Effector CD4-positive, alpha-beta T cell (primary cell): ENCODE data around the gene RBP5.

ENCODE experiments used
- DNase-seq: peaks from one replicate; pipeline ENCODE4 v3.0.0-alpha.2; 2020
- total RNA-seq: gene quantifications from one replicate; lab custom pipeline; 2026; lab: John Stamatoyannopoulos, UW

Gene RBP5, protein sequence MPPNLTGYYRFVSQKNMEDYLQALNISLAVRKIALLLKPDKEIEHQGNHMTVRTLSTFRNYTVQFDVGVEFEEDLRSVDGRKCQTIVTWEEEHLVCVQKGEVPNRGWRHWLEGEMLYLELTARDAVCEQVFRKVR
- 1.1 reads per million for total RNA-seq

DNA sequence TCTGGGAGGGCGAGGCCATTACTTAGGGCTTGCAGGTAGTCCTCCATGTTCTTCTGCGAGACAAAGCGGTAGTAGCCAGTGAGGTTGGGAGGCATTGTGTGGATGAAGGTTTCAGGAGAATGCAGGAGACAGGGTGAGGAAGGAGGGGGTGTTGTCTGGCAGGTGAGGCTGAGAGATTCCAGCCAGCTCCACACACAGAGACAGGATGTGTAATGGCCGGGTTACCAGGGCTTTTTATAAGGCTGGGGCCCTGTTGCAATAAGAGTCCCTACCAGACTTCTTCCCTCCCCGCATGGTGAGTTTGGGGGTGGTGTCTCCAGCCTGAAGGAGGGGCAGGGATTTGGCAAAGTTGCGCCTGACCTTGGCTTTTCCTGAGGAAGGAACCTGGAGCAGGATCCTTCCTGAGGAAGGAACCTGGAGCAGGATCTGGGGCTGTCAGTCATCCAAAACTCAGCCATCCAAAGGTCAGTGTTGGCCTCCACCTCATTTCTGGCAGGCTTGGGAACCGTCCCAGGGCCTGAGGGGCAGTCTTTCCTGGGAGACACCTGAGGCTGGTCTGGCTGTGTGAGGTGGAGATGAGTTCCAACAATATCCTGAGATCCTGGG, at the start of gene RBP5:
Gene RBP5, minus strand, starts transcription at position 209 of the 606 bp plus-strand sequence. Its CDS starts 114 bp downstream, at position 95.
- no peak for DNase-seq

DNA sequence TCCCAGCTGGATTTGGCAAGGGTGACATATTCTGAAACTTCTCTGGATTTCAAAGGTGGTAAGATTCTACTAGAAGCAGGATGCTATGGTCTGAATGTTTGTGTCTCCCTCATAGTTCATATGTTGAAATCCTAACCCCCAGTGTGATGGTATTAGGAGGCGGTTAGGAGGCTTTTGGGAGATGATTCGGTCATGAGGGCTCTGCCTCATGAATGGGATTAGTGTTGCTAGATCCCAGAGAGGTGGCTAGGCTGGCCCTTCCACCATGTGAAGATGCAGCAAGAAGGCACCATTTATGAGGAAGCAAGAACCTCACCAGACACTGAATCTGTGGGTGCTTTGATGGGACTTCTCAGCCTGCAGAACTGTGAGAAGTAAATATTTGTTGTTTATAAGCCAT, 49.8 kb upstream of the RBP5 start:
- no peak for DNase-seq

DNA sequence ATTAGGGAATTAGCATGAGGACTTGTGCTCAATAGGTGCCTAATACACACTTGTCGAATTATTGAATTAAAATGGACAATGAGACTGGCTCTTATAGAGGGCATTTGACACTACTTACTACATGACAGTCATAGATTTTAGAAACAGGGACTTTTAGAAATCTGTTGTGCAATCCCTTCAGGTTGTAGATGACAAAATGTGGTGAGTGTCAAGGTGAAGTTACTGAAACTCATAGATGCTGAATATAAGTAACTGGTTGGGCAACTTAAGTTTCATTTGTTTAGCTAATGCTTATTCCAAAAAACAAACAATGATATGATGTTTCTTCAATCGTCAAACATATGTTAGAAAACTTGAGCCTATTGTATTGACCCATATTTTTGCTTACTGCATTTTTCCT, 47.9 kb upstream of the RBP5 start:
- DNase-seq: no peak

DNA sequence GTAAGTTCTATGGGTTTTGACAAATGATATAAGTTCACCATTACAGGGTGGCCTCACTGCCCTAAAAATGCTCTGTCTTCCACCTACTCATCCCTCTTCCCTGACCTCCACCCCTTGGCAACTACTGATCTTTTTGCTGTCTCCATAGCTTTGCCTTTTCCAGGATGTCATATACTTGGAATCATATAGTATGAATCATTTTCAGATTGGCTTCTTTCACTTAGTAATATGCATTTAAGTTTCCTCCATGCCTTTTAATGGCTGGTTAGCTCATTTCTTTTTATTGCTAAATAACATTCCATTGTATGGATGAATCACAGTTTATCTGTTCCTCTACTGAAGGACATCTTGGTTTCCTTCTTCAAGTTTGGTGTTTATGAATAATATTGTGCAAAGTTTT, 46.8 kb upstream of the RBP5 start:
- no peak for DNase-seq

DNA sequence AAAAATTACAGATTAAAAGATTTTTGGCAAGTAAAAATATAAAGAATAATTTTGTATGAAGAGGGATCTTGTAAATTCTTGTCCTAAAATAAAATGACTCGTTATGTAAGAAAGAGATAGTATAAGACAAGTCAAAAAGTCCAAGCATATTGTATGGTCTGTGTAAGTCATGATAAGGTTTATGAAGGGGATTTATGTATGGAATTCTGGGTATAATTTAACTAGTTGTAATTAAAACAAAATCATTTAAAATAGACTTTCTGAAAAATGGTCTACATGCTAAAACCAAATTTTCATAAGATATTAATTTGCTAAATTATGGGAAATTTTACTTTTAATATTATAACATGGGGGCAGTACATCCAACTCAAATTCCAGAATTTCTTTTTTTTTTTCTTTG, 43.2 kb upstream of the RBP5 start:
- no peak for DNase-seq

DNA sequence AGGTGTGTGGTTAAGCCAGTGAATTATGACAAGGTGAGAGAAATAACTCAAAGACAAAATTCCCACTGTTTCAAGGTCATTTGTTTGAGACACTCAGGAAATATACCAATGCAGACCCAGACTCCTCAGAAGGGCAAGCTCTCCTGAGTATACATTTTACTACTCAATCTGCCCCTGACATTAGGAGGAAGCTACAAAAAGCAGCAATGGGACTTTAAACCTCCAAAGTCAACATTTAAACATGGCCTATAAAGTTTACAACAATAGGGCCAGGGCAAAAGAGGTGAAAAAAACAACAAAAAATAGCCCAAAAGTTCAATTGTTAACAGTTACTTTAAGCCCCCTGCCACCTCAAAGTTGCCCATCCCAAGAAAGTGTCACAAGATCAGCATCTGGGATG, 41.3 kb upstream of the RBP5 start:
- DNase-seq: no peak

DNA sequence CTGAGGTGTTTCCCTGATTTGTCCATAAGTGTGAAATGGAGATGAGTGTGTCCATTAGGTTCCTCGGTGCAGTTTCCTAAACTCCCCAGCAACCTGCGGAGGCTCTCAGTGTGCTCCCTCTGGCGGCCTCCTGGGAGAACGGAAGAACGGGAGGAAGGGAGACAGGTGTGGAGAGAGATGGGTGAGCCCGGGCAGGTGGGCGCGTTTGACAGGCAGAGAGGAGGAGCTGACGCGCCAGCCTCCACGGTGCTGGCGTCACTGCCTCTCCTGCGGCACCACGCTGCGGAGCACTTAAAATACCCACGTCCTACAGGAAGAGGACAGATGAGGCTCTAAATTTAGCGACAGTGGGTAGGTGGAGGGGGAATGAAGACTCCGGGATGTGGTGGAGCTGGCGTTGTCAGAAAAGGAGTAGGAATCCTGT, 34.0 kb upstream of the RBP5 start:
- no peak for DNase-seq

DNA sequence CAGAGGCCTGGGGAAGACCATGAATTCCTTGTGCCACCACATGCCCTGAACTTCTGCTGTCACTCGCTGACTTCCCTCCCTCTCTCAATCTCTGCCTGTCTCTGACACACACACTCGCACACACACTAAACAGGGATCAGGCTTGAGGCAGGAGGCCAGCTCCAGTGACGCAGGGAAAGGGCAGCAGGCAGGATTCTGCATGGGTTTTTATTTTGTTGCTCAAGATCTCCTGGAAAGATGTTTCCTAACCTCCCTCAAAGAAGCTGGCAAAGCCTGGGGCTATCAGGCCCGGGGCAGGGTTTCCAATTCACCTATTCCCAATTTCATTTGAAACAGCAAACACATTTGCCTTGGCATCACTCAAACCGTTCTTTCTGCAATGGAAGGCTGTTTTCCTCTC, 33.1 kb upstream of the RBP5 start:
- DNase-seq: no peak

DNA sequence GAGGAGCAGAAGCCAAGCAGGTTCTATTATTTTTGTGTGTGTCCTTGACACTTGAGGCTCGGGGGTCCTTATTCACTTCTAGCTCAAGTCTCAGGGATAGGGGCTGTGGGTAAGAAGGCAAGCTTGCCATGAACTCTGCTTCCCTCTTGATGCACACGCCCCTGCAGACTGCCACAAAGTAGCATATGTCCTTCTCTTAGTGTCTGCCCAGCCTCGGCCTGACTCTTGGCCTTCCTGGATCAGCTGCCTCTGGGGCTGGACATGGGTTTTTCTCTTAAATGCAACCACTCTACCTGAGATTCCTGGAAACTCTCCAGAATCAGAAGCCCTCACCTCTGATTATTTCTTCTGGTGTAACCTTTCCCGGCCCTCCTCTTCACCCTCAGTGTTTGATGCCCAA, 32.6 kb upstream of the RBP5 start:
- DNase-seq: no peak

DNA sequence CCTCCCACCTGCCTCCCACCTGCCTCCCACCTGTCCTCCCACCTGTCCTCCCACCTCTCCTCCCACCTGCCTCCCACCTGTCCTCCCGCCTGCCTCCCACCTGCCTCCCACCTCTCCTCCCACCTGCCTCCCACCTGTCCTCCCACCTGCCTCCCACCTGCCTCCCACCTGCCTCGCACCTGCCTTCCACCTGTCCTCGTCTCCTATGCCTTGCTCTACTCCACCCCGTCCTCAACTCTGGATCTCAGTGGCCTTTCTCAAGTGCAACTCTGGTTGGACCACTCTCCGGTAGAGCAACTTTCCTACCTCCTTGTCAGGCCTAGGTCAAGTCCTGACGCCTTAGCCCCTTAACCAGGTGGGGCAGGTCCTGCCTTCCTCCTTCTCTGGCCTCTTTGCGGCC, 31.5 kb upstream of the RBP5 start:
- no peak for DNase-seq

DNA sequence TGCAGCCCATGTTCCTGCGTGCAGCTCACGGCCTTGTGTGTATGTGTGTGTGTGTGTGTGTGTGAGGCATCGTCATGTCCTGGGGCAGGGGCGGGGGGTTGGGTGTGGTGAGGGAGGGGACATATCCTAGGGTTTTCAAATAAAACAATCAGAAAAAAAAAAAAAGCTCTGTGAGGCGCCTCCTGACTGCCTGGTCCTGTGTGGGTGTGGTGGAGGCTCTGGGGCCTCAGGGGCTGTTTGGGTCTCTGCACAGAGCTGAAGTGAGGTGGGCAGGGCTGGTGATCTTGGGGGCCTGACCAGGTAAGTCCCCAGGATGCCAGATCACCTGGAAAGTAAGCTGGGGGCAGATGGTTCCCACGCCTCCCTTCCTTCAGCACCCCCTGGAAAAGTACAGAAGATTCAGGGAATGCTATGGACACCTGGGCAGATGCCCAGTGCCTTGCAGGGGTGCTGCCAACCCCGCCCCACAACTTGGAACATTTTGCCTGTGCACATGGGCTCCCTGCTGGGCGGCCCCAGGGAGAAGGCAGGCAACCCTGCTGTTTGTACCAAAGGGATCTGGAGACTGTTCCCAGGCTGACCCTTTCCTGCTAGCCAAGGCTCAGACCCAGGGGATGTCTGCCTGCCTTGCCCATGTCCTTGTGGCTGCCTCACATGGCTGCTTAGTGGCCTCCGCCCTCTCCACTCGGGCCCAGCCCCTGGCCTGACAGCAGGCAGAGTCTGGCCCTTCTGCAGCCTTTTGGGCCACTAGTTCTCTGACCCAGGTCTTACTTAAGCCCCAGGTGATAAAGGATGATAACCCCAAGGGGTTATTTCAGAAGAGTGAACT, 30.3 kb upstream of the RBP5 start:
- DNase-seq: no peak

DNA sequence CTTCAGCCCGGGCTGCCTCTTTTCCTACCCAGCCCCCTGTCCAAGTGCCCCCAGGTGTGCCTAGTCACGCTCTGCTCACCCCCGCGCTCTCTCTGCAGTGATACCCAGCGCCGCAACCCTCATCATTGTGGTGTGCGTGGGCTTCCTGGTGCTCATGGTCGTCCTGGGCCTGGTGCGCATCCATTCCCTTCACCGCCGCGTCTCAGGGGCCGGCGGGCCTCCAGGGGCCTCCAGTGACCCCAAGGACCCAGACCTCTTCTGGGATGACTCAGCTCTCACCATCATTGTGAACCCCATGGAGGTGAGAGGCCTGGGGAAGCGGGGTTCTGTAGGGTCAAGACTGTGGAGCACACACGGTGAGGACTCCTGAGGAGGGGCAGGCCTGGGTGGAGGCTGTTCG, 28.7 kb upstream of the RBP5 start:
- DNase-seq: no peak

DNA sequence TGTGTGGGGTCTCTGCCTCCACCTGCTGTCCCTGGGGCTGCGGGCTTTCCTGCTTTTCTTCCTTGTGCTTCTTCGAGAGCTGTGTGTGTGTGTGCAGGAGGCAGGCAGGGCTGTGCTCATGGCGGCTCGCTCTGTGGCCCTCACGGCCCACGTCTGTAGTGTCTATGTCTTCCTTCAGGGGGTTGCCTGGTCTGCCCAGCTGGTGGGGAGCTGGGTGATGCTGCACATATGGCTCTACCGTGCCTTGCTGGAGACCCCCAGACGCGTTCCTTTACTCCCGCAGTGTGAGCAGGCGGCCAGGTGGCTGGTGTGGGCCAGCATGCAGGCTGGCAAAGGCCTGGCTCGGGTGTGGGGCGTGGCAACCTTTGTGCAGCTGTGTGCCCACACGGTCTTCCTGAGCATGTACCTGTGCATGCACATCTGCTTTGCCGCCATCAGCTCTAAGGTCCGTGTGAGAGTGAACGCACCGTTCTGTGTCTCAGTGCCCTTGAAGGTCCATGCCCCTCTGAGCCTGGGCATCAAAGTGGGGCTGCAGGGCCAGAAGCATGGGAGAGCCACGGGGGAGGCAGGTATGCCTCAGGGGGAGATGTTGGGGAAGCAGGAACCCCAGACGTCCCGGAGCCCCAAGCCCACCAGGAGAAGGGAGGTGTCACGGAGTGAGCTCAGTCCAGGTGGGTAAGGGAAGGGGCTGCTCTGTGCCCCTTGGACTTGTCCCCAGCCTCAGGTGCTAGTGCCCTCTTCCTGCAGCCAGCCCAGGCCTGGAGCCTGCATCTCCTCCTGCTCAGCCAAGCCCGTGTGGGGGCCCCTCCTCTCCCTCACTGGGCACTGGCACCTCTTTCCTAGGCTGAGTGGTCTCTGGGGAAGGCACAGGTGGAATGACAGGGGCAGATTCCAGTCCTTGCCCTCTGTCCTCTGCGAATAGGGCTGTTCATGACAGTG, 27.8 kb upstream of the RBP5 start:
- DNase-seq: no peak

DNA sequence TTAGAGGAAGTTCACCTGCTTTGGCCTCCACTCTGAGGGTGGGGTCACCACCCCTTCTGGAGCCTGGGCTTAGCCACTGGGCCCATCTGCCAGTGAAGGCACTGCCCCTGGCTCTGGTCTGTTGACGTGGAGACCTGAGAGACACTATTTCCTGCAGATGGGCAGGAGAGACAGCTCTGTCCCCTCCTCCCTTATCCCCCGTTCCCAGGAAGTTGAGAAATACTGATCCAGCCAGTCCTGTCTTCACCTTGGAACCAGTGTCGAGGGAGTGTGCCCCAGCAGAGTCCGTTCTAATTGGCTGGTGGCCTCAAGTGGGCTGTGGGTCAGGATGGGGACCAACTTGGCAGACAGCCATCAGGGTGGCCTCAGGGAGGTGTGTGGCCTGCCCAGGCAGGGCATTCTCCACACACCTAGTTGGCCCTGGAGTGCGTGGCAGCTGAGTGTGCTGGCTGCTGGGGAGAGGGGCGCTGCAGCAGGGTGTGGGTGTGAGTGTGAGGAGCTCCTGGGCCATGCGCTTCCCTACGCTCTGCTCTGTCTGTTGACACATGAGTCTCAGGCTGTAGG, 26.9 kb upstream of the RBP5 start:
- no peak for DNase-seq

DNA sequence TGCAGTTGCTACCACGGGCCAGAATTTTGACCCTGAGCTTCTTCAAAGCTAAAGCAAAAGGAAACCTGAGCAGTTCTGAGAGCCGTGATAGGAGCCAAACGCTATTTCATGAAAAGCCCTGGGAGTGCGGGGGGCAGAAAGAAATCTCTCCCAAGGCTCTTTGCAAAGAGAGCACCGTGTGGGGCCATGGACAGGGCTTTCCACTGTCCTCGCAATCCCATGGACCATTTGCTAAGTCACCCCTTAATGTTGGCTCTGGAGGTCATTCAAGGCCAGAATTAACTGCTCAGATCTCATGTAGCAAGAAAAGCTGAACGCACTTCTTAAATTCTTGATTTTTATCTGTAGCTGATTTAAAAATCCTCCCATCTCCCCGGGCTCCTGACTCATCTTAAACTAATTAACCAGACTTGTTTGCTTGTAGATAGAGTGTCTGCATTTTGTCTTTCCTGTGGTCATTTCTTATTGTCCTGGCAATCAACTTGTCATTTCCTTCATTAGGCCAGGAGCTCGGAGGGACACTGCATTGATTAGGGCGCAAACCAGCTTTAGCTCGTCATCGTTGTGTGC, 26.3 kb upstream of the RBP5 start:
- no peak for DNase-seq

DNA sequence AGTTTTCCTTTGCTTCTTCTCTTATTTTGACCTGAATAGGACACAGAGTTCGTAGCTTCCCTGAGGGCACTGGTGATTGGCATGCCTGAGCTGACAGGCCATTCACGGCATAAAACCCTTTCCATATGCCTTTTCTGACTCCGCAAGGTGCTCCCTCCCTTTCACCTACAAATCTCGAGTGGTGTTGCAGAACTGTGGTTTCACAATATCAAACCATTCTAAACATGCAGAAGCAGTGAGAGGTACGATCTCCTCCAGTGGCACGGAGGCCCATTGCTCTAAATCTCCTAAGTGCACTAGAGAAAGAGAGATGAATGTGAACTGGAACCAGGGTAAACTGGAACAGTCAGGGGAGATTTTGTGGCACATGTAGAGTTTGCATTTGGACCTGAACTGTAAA, 25.4 kb upstream of the RBP5 start:
- DNase-seq: no peak

DNA sequence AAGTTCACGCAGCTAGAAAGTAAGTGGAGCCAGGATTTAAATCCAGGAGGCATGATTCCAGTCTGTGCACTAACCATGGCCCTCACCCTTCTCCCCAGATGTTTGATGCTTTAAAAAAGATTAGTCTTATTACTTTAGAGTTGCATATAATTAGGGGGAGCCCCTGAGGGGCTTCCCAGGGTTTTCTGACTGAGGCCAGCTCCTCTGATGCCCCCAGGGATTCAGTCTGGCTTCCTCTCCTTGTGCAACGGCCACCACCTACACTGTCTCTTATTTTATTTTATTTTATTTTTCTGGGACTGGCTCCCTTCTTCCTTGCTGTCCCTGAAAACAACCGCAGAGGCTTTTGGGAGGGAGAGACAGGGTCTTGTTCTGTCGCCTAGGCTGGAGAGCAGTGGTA, 24.1 kb upstream of the RBP5 start:
- no peak for DNase-seq

DNA sequence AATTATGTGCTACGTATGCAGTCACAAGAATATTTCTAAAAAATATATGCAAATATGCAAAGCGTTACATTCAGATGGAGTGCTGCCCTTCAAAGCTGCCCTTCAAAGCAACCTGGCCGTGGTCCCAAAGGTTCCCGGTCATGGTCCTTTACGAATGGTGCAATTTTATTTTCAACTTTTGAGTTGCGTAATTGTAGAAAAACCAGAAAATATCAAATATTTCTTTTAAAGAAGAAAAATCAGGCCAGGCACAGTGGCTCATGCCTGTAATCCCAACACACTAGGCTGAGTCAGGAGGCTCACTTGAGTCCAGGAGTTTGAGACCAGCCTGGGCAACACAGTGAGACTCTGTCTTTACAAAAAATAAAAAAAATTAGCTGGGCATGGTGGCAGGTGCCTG, 22.8 kb upstream of the RBP5 start:
- DNase-seq: no peak

DNA sequence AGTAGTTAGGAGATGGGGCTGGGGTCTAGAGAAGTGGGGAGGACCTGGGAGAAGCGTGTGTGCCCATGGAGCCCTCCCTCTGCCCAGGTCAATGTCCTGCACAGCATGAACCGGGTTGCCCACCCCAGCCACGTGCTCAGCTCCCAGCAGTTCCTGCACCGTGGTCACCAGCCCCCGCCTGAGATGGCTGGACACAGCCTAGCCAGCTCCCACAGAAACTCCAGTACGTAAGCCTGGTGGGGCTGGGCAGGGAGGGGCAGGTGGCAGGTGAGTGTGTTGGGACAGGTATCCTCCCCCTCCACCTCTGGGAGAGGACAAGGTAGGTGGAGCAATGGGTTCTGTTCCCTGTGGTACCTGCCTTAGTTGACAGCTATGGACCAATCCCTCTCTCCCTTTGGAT, 22.2 kb upstream of the RBP5 start:
- no peak for DNase-seq

DNA sequence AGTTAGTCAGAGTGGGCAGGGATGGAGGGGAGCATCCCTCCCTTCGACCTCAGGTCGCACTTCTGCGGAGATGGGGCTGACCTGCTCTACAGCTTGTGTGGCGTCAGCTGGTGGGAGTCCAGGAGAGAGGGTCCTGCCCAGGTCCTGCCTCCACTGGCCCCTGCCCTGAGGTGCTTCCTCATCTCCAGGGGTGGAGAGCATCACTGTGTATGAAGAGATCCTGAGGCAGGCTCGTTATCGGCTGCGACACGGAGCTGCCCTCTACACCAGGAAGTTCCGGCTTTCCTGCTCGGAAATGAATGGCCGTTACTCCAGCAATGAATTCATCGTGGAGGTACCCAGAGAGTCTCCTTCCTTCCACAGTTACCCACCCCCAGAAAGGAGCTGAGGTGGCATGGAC, 21.7 kb upstream of the RBP5 start:
- DNase-seq: no peak

DNA sequence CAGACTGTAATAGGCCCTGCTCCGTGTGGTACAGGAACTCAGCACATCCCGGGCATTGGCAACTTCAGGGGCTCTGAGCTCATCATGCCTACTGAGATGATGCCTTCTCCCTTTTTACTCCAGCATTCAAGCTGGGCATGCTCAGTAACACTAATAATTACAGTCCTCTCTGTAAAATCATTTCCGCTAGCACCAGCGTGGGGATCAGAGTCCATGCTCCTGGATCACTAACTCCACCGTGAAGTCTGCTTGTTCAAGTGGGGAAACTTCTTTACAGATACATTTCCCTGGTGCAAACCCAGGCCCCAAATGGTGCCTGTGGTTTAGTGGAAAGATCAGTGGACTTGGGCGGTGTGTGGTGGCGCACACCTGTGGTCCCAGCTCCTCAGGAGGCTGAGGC, 18.2 kb upstream of the RBP5 start:
- no peak for DNase-seq

DNA sequence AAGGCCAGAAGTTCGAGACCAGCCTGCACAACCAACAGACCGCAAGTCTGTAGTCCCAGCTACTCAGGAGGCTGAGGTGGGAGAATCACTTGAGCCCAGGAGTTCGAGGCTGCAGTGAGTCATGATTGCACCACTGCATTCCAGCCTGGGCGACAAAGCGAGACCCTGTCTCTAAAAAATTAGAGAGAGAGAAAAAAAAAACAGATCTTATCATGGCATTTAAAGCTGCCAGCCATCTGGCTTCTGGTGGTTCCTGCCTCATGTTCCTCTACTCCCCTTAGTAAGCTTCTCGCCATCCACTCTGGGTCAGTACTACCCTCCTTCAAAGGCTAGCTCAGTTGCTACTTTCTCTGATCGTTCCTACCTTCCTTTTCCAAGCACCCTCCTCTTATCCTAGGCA, 17.5 kb upstream of the RBP5 start:
- no peak for DNase-seq

DNA sequence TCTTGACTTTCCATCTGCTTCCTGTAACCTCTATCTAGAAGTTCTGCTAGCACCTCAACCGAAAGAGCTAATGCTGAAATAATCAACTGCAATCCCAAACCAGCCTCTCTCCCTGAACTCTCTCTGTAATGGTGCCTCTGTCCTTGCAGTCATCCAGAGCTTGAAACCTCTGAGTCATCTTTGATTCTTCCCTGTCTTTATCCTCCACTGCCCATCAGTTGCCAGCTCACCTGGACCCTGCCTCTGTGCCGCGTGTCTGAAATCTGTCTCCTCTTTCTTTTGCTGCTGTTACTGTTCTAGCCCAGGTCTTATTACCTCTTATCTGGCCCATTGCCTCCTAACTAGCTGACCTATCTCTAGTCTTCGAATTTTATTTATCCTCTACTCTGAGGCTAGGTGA, 17.0 kb upstream of the RBP5 start:
- no peak for DNase-seq
